HG03571 (cell line): Measurements from ENCODE around the gene ACAN.

ENCODE experiments used
- ATAC-seq: cut with Tn5 transposase; IDR thresholded peaks from one replicate; pipeline ENCODE4 v1.9.1; 2021; ENCODE audit not compliant: unreplicated experiment

The ACAN gene

GRCh38 chr15:88876573-88876972 lies 73.3 kb downstream of the ACAN start:
- no peak for ATAC-seq

- no peak for ATAC-seq
Measured at GRCh38 chr15:88877415-88877814, 74.2 kb downstream of the ACAN start.

GRCh38 chr15:88877906-88878305 lies 74.7 kb downstream of the ACAN start:
- no peak for ATAC-seq

- no peak for ATAC-seq
Measured at GRCh38 chr15:88878720-88879184, 75.5 kb downstream of the ACAN start.

- ATAC-seq = no peak
Measured at GRCh38 chr15:88880944-88881740, 77.9 kb downstream of the ACAN start.

GRCh38 chr15:88881775-88882174 lies 78.5 kb downstream of the ACAN start:
- no peak for ATAC-seq

GRCh38 chr15:88882785-88883184 lies 79.5 kb downstream of the ACAN start:
- ATAC-seq = no peak

GRCh38 chr15:88887068-88887580 lies 83.9 kb downstream of the ACAN start:
- ATAC-seq = no peak

GRCh38 chr15:88888719-88889118 lies 85.5 kb downstream of the ACAN start:
- no peak for ATAC-seq

GRCh38 chr15:88890495-88890894 lies 87.3 kb downstream of the ACAN start:
- ATAC-seq = no peak

- ATAC-seq = no peak
Measured at GRCh38 chr15:88891540-88892254, 88.5 kb downstream of the ACAN start.

GRCh38 chr15:88894348-88894818 lies 91.1 kb downstream of the ACAN start:
- ATAC-seq = peak; percentile 42

GRCh38 chr15:88894819-88895767 lies 91.9 kb downstream of the ACAN start, which contains the start of gene HAPLN3:
HAPLN3 (minus strand) TSS chr15:88895544; CDS start chr15:88887298, 8,246 bp downstream.
- ATAC-seq = no peak

GRCh38 chr15:88896333-88897033 lies 93.2 kb downstream of the ACAN start:
- no peak for ATAC-seq

GRCh38 chr15:88897142-88897455 lies 93.9 kb downstream of the ACAN start:
- ATAC-seq = no peak

GRCh38 chr15:88897456-88898194 lies 94.4 kb downstream of the ACAN start:
- ATAC-seq = peak; percentile 97

GRCh38 chr15:88898736-88899135 lies 95.5 kb downstream of the ACAN start:
- no peak for ATAC-seq

GRCh38 chr15:88899251-88899650 lies 96.0 kb downstream of the ACAN start:
- ATAC-seq = no peak

- no peak for ATAC-seq
Measured at GRCh38 chr15:88900309-88900981, 97.2 kb downstream of the ACAN start.
